GM12878 (cell line): ENCODE results near the gene NFE2. TPM values are rescaled to one million over a fixed set of nuclear protein-coding genes. Genes with fewer than 3 reads are reported as not detected.

ENCODE experiments used
- ATAC-seq: fragments of 200-7000 bp; cut with Tn5 transposase; 3 replicates; pipeline ENCODE4 v1.9.1; 2020; ENCODE audit warnings: mild to moderate bottlenecking, moderate library complexity
- BruUV-seq: library from RNA; stranded (reverse); fragments of 400-500 nt; replicated peaks from 2 replicates; lab custom pipeline; 2021; lab: Mats Ljungman, UMichigan
- CTCF ChIA-PET: fragments of 300-600 bp; sonication (Branson Sonifier 250); formaldehyde crosslinking; extraction: SDS; loops from one replicate; lab custom pipeline; 2021; ENCODE audit warnings: inconsistent platforms; lab: Yijun Ruan, JAX
- POLR2A ChIA-PET: fragments of 350-600 bp; formaldehyde crosslinking; extraction: SDS; loops from one replicate; lab custom pipeline; 2021; ENCODE audit warnings: inconsistent platforms; lab: Charles Lee
- RAD21 ChIA-PET: fragments of 300-600 bp; sonication (Branson Sonifier 250); formaldehyde crosslinking; loops from one replicate; lab custom pipeline; 2023; ENCODE audit warnings: antibody characterized with exemption; ENCODE audit not compliant: unreplicated experiment; lab: Charles Lee
- SMC1A ChIA-PET: fragments of 300-600 bp; sonication (Branson Sonifier 250); formaldehyde crosslinking; loops from one replicate; lab custom pipeline; 2023; ENCODE audit not compliant: unreplicated experiment, uncharacterized antibody; lab: Charles Lee
- DNase-seq: peaks from one replicate; pipeline ENCODE4 v3.0.0-alpha.2; 2011; ENCODE audit warnings: low read depth, low spot score
- FAIRE-seq: peaks from 3 replicates; lab custom pipeline; 2011; peaks lifted over from hg19 to GRCh38; lab: Jason Lieb, UNC
- H2AFZ ChIP-seq: 2 replicates; pipeline ENCODE4 v1.6.0; 2011; ENCODE audit warnings: low read depth, low read length, control low read depth; ENCODE audit not compliant: control insufficient read depth
- H3K27ac ChIP-seq: 2 replicates; pipeline ENCODE4 v1.5.1; 2011; ENCODE audit warnings: control low read depth; ENCODE audit not compliant: control insufficient read depth, insufficient read depth
- H3K27me3 ChIP-seq, 2 experiments: replicated peaks in 1 of 2; 2 replicates each; pipeline versions ENCODE4 v1.6.0 to v1.6.1; 2011; ENCODE audit warnings: low read length in 1 of 2; ENCODE audit not compliant: control insufficient read depth in 2 of 2, insufficient read depth in 2 of 2
- H3K36me3 ChIP-seq, 2 experiments: 2 replicates each; pipeline ENCODE4 v1.5.1; 2011; ENCODE audit warnings: low read length in 1 of 2; ENCODE audit not compliant: control insufficient read depth in 2 of 2, insufficient read depth in 2 of 2
- H3K4me1 ChIP-seq: 2 replicates; pipeline ENCODE4 v1.6.1; 2011; ENCODE audit warnings: mild to moderate bottlenecking, low read length, moderate library complexity, mixed read lengths; ENCODE audit not compliant: control insufficient read depth, insufficient read depth
- H3K4me2 ChIP-seq: 2 replicates; pipeline ENCODE4 v1.6.0; 2011; ENCODE audit warnings: control low read depth; ENCODE audit not compliant: control insufficient read depth, insufficient read depth
- H3K4me3 ChIP-seq: fragments of 200-600 bp; sonication (generic); 2 replicates; pipeline ENCODE4 v1.5.1; 2016
- H3K79me2 ChIP-seq: 2 replicates; pipeline ENCODE4 v1.6.0; 2011; ENCODE audit warnings: low read length; ENCODE audit not compliant: control insufficient read depth, insufficient read depth
- H3K9ac ChIP-seq: 2 replicates; pipeline ENCODE4 v1.8.0; 2011; ENCODE audit warnings: low read length, control low read depth, mixed read lengths; ENCODE audit not compliant: control insufficient read depth, insufficient read depth
- H3K9me3 ChIP-seq: replicated peaks from 3 replicates; pipeline ENCODE4 v1.5.1; 2011; ENCODE audit warnings: mild to moderate bottlenecking, low read length; ENCODE audit not compliant: control insufficient read depth, insufficient read depth
- H4K20me1 ChIP-seq: 2 replicates; pipeline ENCODE4 v1.6.0; 2011; ENCODE audit not compliant: control insufficient read depth, insufficient read depth
- CTCF ChIP-seq, 3 experiments: IDR thresholded peaks in 2 of 3; conservative IDR thresholded peaks in 1 of 3; 2 replicates each; pipeline ENCODE4 v1.5.1; 2011; ENCODE audit warnings: low read depth in 3 of 3, low read length in 3 of 3, mild to moderate bottlenecking in 3 of 3, control low read depth in 2 of 3, moderate library complexity in 2 of 3, inconsistent platforms in 1 of 3, mixed read lengths in 1 of 3; ENCODE audit not compliant: control insufficient read depth in 2 of 3, insufficient read depth in 1 of 3; ENCODE audit errors: extremely low read depth in 1 of 3
- TCF12 ChIP-seq: IDR thresholded peaks from 2 replicates; pipeline ENCODE4 v1.6.1; 2011; ENCODE audit warnings: low read depth, mild to moderate bottlenecking, low read length
- WGBS: methylation state at CpG from one replicate; pipeline ENCODE4 v1.1.6; 2016; ENCODE audit warnings: low lambda C conversion rate; ENCODE audit not compliant: insufficient replicate concordance, insufficient coverage; ENCODE audit errors: missing lambda C conversion rate; 5-methylcytosine and 5-hydroxymethylcytosine counted together
- in situ Hi-C: fragments of 300-500 bp; cut with MboI; formaldehyde crosslinking; loops from 9 replicates; pipeline ENCODE4 v1.14.3; 2018; ENCODE audit warnings: mixed read lengths
- intact Hi-C: fragments of 100-400 bp; cut with micrococcal nuclease; formaldehyde crosslinking; loops from one replicate; pipeline ENCODE4 v1.14.2; 2022; ENCODE audit not compliant: unreplicated experiment
- polyA plus RNA-seq, 11 experiments: library from polyadenylated mRNA; depleted of rRNA in 4 of 11; unstranded in 6 of 11; stranded (reverse) in 5 of 11; fragments of >200 nt; fragmentation: Nextera tagmentation in 4 of 11; fragmentation: Illumina TruSeq in 1 of 11; extraction: Ambion mirVana in 4 of 11; extraction: Trizol in 1 of 11; gene quantifications; 1 replicate in 1 of 11; 2 replicates in 10 of 11; pipeline versions ENCODE4 v1.2.1 to v1.2.3, GENCODE V29; 2011 to 2016; ENCODE audit warnings: inconsistent platforms in 2 of 11, missing spikeins in 2 of 11, low read depth in 1 of 11
- total RNA-seq, 4 experiments: library from RNA; depleted of rRNA in 3 of 4; stranded (reverse); fragments of >200 nt in 3 of 4; fragmentation: Illumina TruSeq in 1 of 4; extraction: Trizol in 1 of 4; gene quantifications; 2 replicates each; pipeline versions ENCODE4 v1.2.1 to v1.2.3, GENCODE V29; 2013 to 2021

NFE2 gene
- total and polyA plus RNA-seq, 10 of the 15 experiments (the other 5 are each of a cell fraction or from before 2014, with no cell fraction given) = 0.06 to 0.28 TPM; not detected in 8

- Histone ChIP-seq H2AFZ (no peak overlapping the region), H3K36me3 (no peaks in the 10 kb centered on the region), H3K27ac (no peak overlapping the region), H3K4me3 (no peak overlapping the region), H3K4me2 (no peak overlapping the region), H3K9ac (no peak overlapping the region), H3K9me3 (no peaks in the 10 kb centered on the region), H3K27me3 (peaks cover 2 to 6% of the 10 kb centered on the region in 2 experiments), H3K79me2 (no peaks in the 10 kb centered on the region), H3K4me1 (no peaks in the 10 kb centered on the region), H4K20me1 (no peaks in the 10 kb centered on the region)
- in situ Hi-C loops = loop anchor here (5.0 kb wide), 1 partner anchor 67 kb away; the partner anchor contains the start of gene GPR84
- DNase-seq = no peak
- no TSS peak for BruUV-seq
- SMC1A ChIA-PET = interaction anchor here (0.9 to 2.1 kb wide), 3 partner anchors 30 to 79 kb away, joined by 4 to 6 read pairs (median 5); partner anchors contain the start of gene COPZ1
- ATAC-seq = no peak
- 26% methylated on average over 9 of the region's 9 CpGs for WGBS
- CTCF ChIA-PET = interaction anchor here (0.9 to 9.5 kb wide), 17 partner anchors 8 to 90 kb away, joined by 3 to 116 read pairs (median 10); partner anchors contain the start of genes CBX5, COPZ1, HNRNPA1 and ZNF385A
- intact Hi-C loops = loop anchor here (1.0 to 2.0 kb wide), 2 partner anchors 66 to 73 kb away; no protein-coding TSS in a partner anchor
- POLR2A ChIA-PET = interaction anchor here (0.9 kb wide), 1 partner anchor 15 kb away, joined by 3 read pairs; the partner anchor contains the start of gene CBX5
- RAD21 ChIA-PET = interaction anchor here (1.3 to 3.1 kb wide), 5 partner anchors 30 to 84 kb away, joined by 4 to 14 read pairs (median 5); partner anchors contain the start of gene COPZ1
- no peak for FAIRE-seq
- TF ChIP-seq CTCF (IDR thresholded peaks at IDR 0.05 in 2 of 3, conservative IDR thresholded peaks at IDR 0.05 in 1 of 3; ENCODE audit: control insufficient read depth in 2 of 3, extremely low read depth in 1 of 3, insufficient read depth in 1 of 3, low read depth in 3 of 3, low read length in 3 of 3) = no peak
- TF ChIP-seq TCF12 = no peak
Observed at GRCh38 chr12:54294953-54295566, 5.8 kb downstream of the NFE2 start.
